Activated T-helper 1 cell treated with anti-CD3 and anti-CD28 coated beads, Interleukin-12 subunit alpha, Interleukin-12 subunit beta, Interleukin-2, Interleukin-4 antibody, amounts not matched to agents 30 ng/mL and 10 ng/mL and 1 ng/mL, durations not matched to agents 14 hours and 24 hours and 36 hours (primary cell): ENCODE results near the gene DDR2. TPM values are rescaled to one million over a fixed set of nuclear protein-coding genes. Genes with fewer than 3 reads are reported as not detected.

ENCODE experiments used
- DNase-seq: peaks from one replicate; pipeline ENCODE4 v3.0.0; 2021; ENCODE audit warnings: low spot score
- H3K27ac Mint-ChIP-seq: one replicate; pipeline ENCODE4 v1.8.0; 2021; ENCODE audit warnings: mild to moderate bottlenecking, mixed read lengths
- H3K27me3 Mint-ChIP-seq: one replicate; pipeline ENCODE4 v1.8.0; 2022; ENCODE audit warnings: mild to moderate bottlenecking, moderate library complexity, mixed read lengths; ENCODE audit not compliant: insufficient read depth
- H3K36me3 Mint-ChIP-seq: one replicate; pipeline ENCODE4 v1.8.0; 2021; ENCODE audit warnings: low read depth, mixed read lengths
- H3K4me1 Mint-ChIP-seq: one replicate; pipeline ENCODE4 v1.8.0; 2021; ENCODE audit warnings: low read depth, mixed read lengths
- H3K4me3 Mint-ChIP-seq: one replicate; pipeline ENCODE4 v1.8.0; 2021; ENCODE audit warnings: mild to moderate bottlenecking, moderate library complexity, mixed read lengths
- H3K9me3 Mint-ChIP-seq: one replicate; pipeline ENCODE4 v1.8.0; 2021; ENCODE audit warnings: mixed read lengths
- intact Hi-C: fragments of 100-400 bp; cut with micrococcal nuclease; formaldehyde crosslinking; loops from one replicate; pipeline ENCODE4 v1.15.1; 2024
- total RNA-seq: library from RNA; stranded (reverse); gene quantifications from 2 replicates; pipeline ENCODE4 v1.2.3, GENCODE V29; 2022

DDR2 gene
- total RNA-seq, 1 donor from 2014 or later: 0.44 TPM

DNA sequence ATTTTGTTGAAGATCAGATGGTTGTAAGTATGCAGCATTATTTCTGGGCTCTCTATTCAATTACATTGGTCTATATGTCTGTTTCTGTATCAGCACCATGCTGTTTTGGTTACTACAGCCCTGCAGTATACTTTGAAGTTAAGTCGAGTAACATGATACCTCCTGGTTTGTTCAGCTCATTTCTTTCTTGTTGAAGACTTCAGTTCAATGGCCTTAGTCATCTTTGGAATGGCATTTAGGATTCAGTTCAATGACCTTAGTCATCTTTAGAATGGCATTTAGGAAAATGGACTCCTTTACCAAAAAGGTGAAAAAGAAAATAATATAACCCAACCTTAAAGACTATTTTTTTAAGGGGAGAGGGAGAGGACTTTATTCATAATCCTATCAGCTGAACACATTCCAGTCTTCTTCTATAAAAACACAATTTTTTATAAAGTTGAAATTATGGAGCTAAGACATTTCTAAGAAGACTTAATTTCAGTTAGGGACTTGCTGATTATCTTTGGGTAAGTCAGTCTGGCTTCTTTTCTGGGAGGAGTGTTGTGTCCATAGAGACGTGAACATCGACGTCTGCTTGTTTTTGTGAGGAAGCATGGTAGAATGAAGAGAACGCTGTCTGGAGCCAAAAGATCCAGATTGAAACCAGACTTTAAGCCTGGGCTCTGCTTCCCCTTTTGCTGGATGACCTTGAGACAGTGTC lies 48.3 kb downstream of the DDR2 start:
- Mint-ChIP-seq H3K4me1 (no peaks in the 10 kb centered on the region), H3K27me3 (peaks cover 2% of the 10 kb centered on the region), H3K9me3 (no peaks in the 10 kb centered on the region), H3K36me3 (no peaks in the 10 kb centered on the region), H3K4me3 (no peak overlapping the region), H3K27ac (no peak overlapping the region)
- intact Hi-C loops: no loop called here
- no peak for DNase-seq

DNA sequence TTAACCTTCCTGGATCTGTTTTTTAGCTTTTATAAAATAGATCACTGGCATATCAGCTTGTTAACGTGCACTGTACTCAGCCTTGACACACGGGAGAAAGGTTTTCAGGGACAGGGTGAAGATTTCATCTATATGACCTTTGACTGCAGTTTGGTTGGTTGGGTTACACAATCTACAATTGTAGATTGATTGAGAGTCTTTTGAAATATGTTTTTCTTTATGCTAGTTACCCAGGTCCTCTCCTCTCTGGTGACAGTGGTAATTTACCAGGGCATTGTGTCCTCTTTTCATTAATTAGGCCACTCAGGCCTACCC lies 48.8 kb downstream of the DDR2 start:
- Mint-ChIP-seq H3K36me3 (no peaks in the 10 kb centered on the region), H3K4me1 (no peaks in the 10 kb centered on the region), H3K9me3 (no peaks in the 10 kb centered on the region), H3K4me3 (no peak overlapping the region), H3K27me3 (peaks cover 2% of the 10 kb centered on the region), H3K27ac (no peak overlapping the region)
- intact Hi-C loops: no loop called here
- DNase-seq: no peak

- H3K9me3 Mint-ChIP-seq: no peaks in the 10 kb centered on the region
- H3K36me3 Mint-ChIP-seq: no peaks in the 10 kb centered on the region
- H3K4me1 Mint-ChIP-seq: no peaks in the 10 kb centered on the region
- H3K27ac Mint-ChIP-seq: no peak overlapping the region
- peaks cover 2% of the 10 kb centered on the region for H3K27me3 Mint-ChIP-seq
- H3K4me3 Mint-ChIP-seq: no peak overlapping the region
- no peak for DNase-seq
- intact Hi-C loops: no loop called here
Observed at GRCh38 chr1:162682013-162682419, 49.8 kb downstream of the DDR2 start.

GRCh38 chr1:162687870-162688269 lies 55.6 kb downstream of the DDR2 start:
- intact Hi-C loops: no loop called here
- H3K27ac Mint-ChIP-seq: no peak overlapping the region
- DNase-seq: no peak
- no peaks in the 10 kb centered on the region for H3K36me3 Mint-ChIP-seq
- peaks cover 2% of the 10 kb centered on the region for H3K27me3 Mint-ChIP-seq
- no peak overlapping the region for H3K4me3 Mint-ChIP-seq
- H3K4me1 Mint-ChIP-seq: no peaks in the 10 kb centered on the region
- H3K9me3 Mint-ChIP-seq: no peaks in the 10 kb centered on the region

DNA sequence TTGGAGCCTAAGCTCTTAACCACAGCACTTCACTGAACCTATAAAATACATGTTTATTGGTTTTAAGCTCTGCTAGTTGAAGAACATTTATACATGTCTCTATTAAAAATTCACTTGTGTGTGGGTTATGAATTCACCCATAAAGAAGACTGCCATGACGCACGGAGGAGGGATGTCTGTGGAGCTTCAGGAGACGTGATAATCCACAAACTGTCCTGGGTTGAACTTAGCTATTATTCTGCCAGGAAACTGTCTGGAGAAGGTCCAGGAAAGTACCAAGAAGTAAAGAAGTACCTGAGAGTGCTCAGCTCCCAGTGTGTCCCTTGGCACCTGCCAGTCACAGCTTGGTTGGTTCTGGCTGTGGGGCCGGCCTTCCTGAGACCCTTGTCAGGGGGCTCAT lies 56.3 kb downstream of the DDR2 start:
- peaks cover 2% of the 10 kb centered on the region for H3K27me3 Mint-ChIP-seq
- H3K36me3 Mint-ChIP-seq: no peaks in the 10 kb centered on the region
- H3K4me3 Mint-ChIP-seq: no peak overlapping the region
- H3K4me1 Mint-ChIP-seq: no peaks in the 10 kb centered on the region
- no peak for DNase-seq
- intact Hi-C loops: no loop called here
- H3K27ac Mint-ChIP-seq: no peak overlapping the region
- H3K9me3 Mint-ChIP-seq: no peaks in the 10 kb centered on the region

DNA sequence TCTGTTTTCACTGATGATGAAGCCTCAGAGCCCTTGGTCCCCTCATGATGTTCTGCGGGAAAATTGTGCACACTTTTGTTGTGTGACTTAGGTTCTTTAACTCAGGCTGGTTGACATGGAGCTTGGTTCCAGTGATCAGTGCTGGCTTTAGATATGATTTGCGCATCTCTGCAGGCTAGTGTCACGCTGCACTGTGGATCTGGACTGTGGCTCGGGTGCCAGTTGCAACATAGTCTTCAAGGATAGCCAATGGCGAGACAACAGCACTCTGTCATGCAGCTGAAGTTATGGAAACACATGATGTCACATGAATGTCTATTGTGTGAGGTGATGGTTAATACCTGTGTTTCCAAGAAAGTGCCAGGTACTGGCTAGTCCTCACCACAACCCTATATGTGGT lies 56.7 kb downstream of the DDR2 start:
- Mint-ChIP-seq H3K4me3 (no peak overlapping the region), H3K36me3 (no peaks in the 10 kb centered on the region), H3K27ac (no peak overlapping the region), H3K27me3 (peaks cover 2% of the 10 kb centered on the region), H3K9me3 (no peaks in the 10 kb centered on the region), H3K4me1 (no peaks in the 10 kb centered on the region)
- no peak for DNase-seq
- intact Hi-C loops: no loop called here

GRCh38 chr1:162689745-162690671 lies 57.7 kb downstream of the DDR2 start:
- no peak overlapping the region for H3K27ac Mint-ChIP-seq
- intact Hi-C loops: no loop called here
- H3K27me3 Mint-ChIP-seq: peaks cover 2% of the 10 kb centered on the region
- no peaks in the 10 kb centered on the region for H3K36me3 Mint-ChIP-seq
- DNase-seq: no peak
- no peaks in the 10 kb centered on the region for H3K4me1 Mint-ChIP-seq
- H3K4me3 Mint-ChIP-seq: no peak overlapping the region
- no peaks in the 10 kb centered on the region for H3K9me3 Mint-ChIP-seq

- intact Hi-C loops: no loop called here
- Mint-ChIP-seq H3K4me1 (no peaks in the 10 kb centered on the region), H3K4me3 (no peak overlapping the region), H3K36me3 (no peaks in the 10 kb centered on the region), H3K27ac (no peak overlapping the region), H3K9me3 (no peaks in the 10 kb centered on the region), H3K27me3 (peaks cover 4% of the 10 kb centered on the region)
- no peak for DNase-seq
Observed at GRCh38 chr1:162690672-162691434, 58.6 kb downstream of the DDR2 start.

DNA sequence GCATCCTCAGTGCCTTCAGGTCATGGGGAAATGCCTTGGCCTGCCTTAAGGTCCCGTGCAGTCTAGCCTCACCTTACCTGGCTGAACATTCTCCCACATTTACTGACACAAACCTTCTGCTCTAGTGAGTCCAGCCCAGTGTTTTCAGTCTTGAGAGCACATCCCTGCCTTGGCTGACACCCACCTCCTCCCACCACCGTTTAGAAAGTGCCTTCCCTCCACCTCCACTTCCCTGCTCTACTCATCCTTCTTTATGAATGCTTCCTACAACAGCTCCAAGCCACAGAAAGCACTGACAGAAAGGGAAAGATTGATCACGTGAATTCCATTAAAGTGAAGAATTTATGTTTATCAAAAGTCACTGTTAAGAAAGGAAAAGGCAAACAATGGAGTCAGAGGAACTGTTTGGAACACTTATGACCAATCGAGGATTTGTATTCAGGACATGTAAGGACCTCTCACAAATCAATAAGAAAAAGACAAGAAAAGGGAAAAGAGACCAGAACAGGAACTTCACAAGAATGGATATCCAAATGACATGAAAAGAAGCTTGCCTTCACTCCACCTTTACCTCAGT lies 59.8 kb downstream of the DDR2 start:
- DNase-seq: no peak
- intact Hi-C loops: no loop called here
- Mint-ChIP-seq H3K4me3 (no peak overlapping the region), H3K9me3 (no peaks in the 10 kb centered on the region), H3K27me3 (peaks cover 6% of the 10 kb centered on the region), H3K36me3 (no peaks in the 10 kb centered on the region), H3K27ac (no peak overlapping the region), H3K4me1 (no peaks in the 10 kb centered on the region)

- no peak for DNase-seq
- Mint-ChIP-seq H3K9me3 (no peaks in the 10 kb centered on the region), H3K36me3 (no peaks in the 10 kb centered on the region), H3K27ac (no peak overlapping the region), H3K4me1 (no peaks in the 10 kb centered on the region), H3K4me3 (no peak overlapping the region), H3K27me3 (peaks cover 6% of the 10 kb centered on the region)
- intact Hi-C loops: no loop called here
Observed at GRCh38 chr1:162694911-162695310, 62.6 kb downstream of the DDR2 start.

DNA sequence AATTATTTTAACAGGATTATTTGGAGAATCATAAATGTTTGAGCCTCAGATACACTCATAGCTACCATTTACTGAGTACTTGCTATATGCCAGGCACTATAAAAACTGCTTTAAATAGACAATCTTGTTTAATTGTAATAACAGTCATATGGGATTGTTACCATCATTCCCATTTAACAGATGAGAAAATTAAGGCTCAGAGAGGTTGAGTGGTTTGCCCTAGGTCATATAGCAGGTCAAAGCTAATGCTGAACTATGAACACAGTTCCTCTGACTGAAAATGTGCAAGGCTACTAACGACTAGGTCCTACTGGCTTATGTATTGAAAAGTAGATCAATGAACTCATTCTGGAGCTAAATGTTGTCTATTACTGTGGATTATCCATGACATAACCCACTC lies 63.4 kb downstream of the DDR2 start:
- H3K9me3 Mint-ChIP-seq: no peaks in the 10 kb centered on the region
- peaks cover 6% of the 10 kb centered on the region for H3K27me3 Mint-ChIP-seq
- DNase-seq: no peak
- H3K4me3 Mint-ChIP-seq: no peak overlapping the region
- H3K27ac Mint-ChIP-seq: no peak overlapping the region
- no peaks in the 10 kb centered on the region for H3K4me1 Mint-ChIP-seq
- H3K36me3 Mint-ChIP-seq: no peaks in the 10 kb centered on the region
- intact Hi-C loops: no loop called here

GRCh38 chr1:162696286-162696862 lies 64.1 kb downstream of the DDR2 start:
- intact Hi-C loops: no loop called here

More at GRCh38 chr1:162696286-162696862, 64.1 kb downstream of the DDR2 start:
- Mint-ChIP-seq H3K27ac (no peak overlapping the region), H3K36me3 (no peaks in the 10 kb centered on the region), H3K27me3 (peaks cover 6% of the 10 kb centered on the region), H3K4me3 (no peak overlapping the region), H3K4me1 (no peaks in the 10 kb centered on the region), H3K9me3 (no peaks in the 10 kb centered on the region)
- no peak for DNase-seq
